GM12865 (cell line): ENCODE measurements around the gene TGM4.
A peak's percentile ranks its signal among the peaks of the same experiment; 100 is the strongest.

Source experiments
- DNase-seq: peaks from one replicate; pipeline ENCODE4 v3.0.0; 2010; ENCODE audit warnings: low read depth
- H3K4me3 ChIP-seq: 2 replicates; pipeline ENCODE4 v1.5.1; 2011; ENCODE audit warnings: mild to moderate bottlenecking, low read depth, low read length, control low read depth
- CTCF ChIP-seq: IDR thresholded peaks from 2 replicates; pipeline ENCODE4 v1.5.1; 2011; ENCODE audit warnings: low read length, control low read depth, low read depth, inconsistent platforms; ENCODE audit not compliant: insufficient read depth; ENCODE audit errors: missing control alignments

The TGM4 gene

GRCh38 chr3:44913868-44914468 lies 39.6 kb downstream of the TGM4 start:
- TF ChIP-seq CTCF: peak; percentile 79
- DNase-seq: peak; percentile 67
- H3K4me3 ChIP-seq: no peak overlapping the region

GRCh38 chr3:44914936-44915335 lies 40.5 kb downstream of the TGM4 start:
- no peak for DNase-seq
- no peak for TF ChIP-seq CTCF
- H3K4me3 ChIP-seq: no peak overlapping the region

GRCh38 chr3:44915702-44916438 lies 41.5 kb downstream of the TGM4 start:
- H3K4me3 ChIP-seq: no peak overlapping the region
- no peak for DNase-seq
- TF ChIP-seq CTCF: no peak

DNA sequence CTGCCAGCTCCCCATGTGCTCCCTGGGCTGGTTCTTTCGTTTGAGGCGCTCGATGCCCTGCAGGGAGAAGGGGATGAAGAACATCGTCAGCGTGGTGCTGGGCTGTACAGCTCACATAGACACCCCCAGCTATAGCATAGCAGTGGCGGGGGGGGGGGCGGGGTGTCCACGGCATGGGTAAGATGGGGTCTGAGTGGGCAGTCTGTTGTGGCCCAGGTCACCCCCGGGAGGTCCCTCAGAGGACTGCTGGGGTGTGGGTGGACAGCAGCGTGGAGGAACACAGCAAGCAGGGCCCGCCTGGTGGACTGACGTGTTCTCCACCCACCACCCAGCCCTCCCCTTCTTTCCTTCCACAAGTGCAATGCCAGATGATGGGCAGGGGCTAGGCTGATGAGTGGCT lies 43.7 kb downstream of the TGM4 start:
- H3K4me3 ChIP-seq: no peak overlapping the region
- TF ChIP-seq CTCF: no peak
- no peak for DNase-seq

GRCh38 chr3:44918581-44918980 lies 44.2 kb downstream of the TGM4 start:
- TF ChIP-seq CTCF: no peak

DNA sequence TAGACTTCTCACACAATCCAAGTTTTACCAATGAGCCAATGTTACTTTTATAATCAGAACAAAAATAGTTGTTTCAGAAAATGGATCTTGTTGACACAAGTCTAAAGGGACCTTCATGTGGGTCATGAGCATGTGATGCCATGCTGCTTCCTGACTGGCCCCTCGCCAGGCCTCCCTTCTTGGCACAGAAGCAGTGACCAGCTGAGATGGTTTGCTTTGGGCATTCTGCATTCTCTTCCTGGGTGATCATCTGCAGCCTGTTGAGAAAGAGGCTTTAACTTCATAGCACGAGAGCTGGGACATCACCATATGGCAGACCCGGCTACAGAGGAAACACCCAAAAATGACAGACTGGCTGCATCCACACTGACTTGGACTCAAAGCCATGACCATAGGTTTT lies 45.7 kb downstream of the TGM4 start:
- H3K4me3 ChIP-seq: no peak overlapping the region
- no peak for DNase-seq
- no peak for TF ChIP-seq CTCF

More at GRCh38 chr3:44918581-44918980, 44.2 kb downstream of the TGM4 start:
- DNase-seq: no peak
- H3K4me3 ChIP-seq: no peak overlapping the region
